Activated naive CD4-positive, alpha-beta T cell treated with anti-CD3 and anti-CD28 coated beads, Interleukin-2, amount 50 U/mL, for 24 hours (primary cell): ENCODE measurements around the gene SLC26A2.

Experiments used
- H3K27ac Mint-ChIP-seq: one replicate; pipeline ENCODE4 v1.8.0; 2021; ENCODE audit warnings: mild to moderate bottlenecking, mixed read lengths
- H3K27me3 Mint-ChIP-seq: one replicate; pipeline ENCODE4 v1.8.0; 2021; ENCODE audit warnings: mixed read lengths
- H3K36me3 Mint-ChIP-seq: one replicate; pipeline ENCODE4 v1.8.0; 2021; ENCODE audit warnings: mixed read lengths
- H3K4me1 Mint-ChIP-seq: one replicate; pipeline ENCODE4 v1.8.0; 2021; ENCODE audit warnings: mixed read lengths
- H3K4me3 Mint-ChIP-seq: one replicate; pipeline ENCODE4 v1.8.0; 2021; ENCODE audit warnings: mild to moderate bottlenecking, mixed read lengths
- H3K9me3 Mint-ChIP-seq: one replicate; pipeline ENCODE4 v1.8.0; 2021; ENCODE audit warnings: mixed read lengths

Gene SLC26A2

DNA sequence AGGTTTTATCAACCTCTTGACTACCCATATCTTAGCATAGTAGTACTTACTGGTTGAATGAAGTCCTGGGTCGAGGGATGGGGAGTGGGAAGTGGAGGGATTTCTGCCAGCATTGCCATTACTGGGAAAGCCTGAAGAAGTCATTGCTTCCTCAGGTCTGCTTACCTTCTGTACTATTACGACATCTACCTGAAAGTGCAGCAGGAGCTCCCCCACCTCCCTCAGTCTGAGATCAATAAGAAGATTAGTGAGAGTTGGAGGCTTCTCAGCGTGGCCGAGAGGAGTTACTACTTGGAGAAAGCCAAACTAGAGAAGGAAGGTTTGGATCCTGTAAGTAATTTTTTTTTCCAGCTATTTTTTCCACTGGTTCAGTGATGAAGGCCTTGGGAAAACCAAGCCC lies 45.8 kb downstream of the SLC26A2 start:
- no peak overlapping the region for H3K4me3 Mint-ChIP-seq
- peaks cover 62% of the 10 kb centered on the region for H3K4me1 Mint-ChIP-seq
- peaks cover 21% of the 10 kb centered on the region for H3K36me3 Mint-ChIP-seq
- H3K27me3 Mint-ChIP-seq: no peaks in the 10 kb centered on the region
- no peaks in the 10 kb centered on the region for H3K9me3 Mint-ChIP-seq
- H3K27ac Mint-ChIP-seq: no peak overlapping the region

DNA sequence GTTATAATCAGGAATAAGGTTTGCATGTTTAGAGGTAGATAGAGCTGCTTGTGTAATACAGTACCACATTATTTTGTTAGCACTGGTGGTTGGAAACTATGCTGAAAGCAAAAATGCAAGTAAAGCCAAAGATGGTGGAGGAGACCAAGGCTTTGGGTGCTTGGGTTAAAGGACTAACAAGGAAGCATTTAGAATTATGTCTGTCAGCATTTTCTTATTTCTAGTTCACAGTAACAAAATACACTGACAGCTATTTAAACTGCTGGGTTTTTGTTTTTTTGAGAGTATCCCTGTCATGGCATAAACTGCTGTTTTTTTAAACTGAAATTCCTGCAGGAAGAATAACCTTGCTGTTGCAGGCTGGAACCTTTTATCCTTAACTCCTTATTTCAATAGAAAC lies 46.5 kb downstream of the SLC26A2 start:
- H3K9me3 Mint-ChIP-seq: no peaks in the 10 kb centered on the region
- H3K4me1 Mint-ChIP-seq: peaks cover 57% of the 10 kb centered on the region
- H3K27me3 Mint-ChIP-seq: no peaks in the 10 kb centered on the region
- no peak overlapping the region for H3K4me3 Mint-ChIP-seq
- no peak overlapping the region for H3K27ac Mint-ChIP-seq
- H3K36me3 Mint-ChIP-seq: peaks cover 17% of the 10 kb centered on the region

- peaks cover 37% of the 10 kb centered on the region for H3K4me1 Mint-ChIP-seq
- no peak overlapping the region for H3K4me3 Mint-ChIP-seq
- H3K9me3 Mint-ChIP-seq: no peaks in the 10 kb centered on the region
- no peak overlapping the region for H3K27ac Mint-ChIP-seq
- peaks cover 31% of the 10 kb centered on the region for H3K36me3 Mint-ChIP-seq
- no peaks in the 10 kb centered on the region for H3K27me3 Mint-ChIP-seq
Measured at GRCh38 chr5:150009671-150010387, 49.3 kb downstream of the SLC26A2 start.

DNA sequence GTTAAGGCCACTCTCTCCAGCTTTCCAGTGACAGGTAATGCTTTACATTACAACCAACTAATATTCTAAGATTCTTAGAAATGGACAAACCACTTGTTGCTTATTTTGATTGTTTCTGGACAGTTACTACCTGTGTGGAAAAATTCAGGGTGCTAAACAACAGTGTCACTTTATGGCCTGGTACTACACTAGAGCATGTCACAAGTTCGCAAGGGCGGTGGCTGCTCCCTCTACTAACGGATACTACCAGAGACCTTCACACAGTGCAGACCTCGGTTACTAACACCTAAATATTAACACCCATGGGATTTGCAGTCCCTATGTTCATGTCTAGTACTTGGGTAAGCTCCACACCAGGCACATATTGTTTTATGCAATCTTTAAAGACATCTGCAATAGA lies 53.4 kb downstream of the SLC26A2 start:
- H3K4me3 Mint-ChIP-seq: no peak overlapping the region
- H3K27ac Mint-ChIP-seq: no peak overlapping the region
- H3K36me3 Mint-ChIP-seq: peaks cover 48% of the 10 kb centered on the region
- H3K27me3 Mint-ChIP-seq: no peaks in the 10 kb centered on the region
- H3K4me1 Mint-ChIP-seq: peaks cover 9% of the 10 kb centered on the region
- no peaks in the 10 kb centered on the region for H3K9me3 Mint-ChIP-seq

GRCh38 chr5:150014456-150014855 lies 53.9 kb downstream of the SLC26A2 start:
- no peaks in the 10 kb centered on the region for H3K27me3 Mint-ChIP-seq
- peaks cover 10% of the 10 kb centered on the region for H3K4me1 Mint-ChIP-seq
- no peak overlapping the region for H3K4me3 Mint-ChIP-seq
- no peak overlapping the region for H3K27ac Mint-ChIP-seq
- peaks cover 53% of the 10 kb centered on the region for H3K36me3 Mint-ChIP-seq
- no peaks in the 10 kb centered on the region for H3K9me3 Mint-ChIP-seq

GRCh38 chr5:150015415-150015814 lies 54.9 kb downstream of the SLC26A2 start:
- Mint-ChIP-seq H3K9me3 (no peaks in the 10 kb centered on the region), H3K27ac (no peak overlapping the region), H3K36me3 (peaks cover 56% of the 10 kb centered on the region), H3K4me1 (peaks cover 4% of the 10 kb centered on the region), H3K27me3 (no peaks in the 10 kb centered on the region), H3K4me3 (no peak overlapping the region)

- Mint-ChIP-seq H3K36me3 (peaks cover 53% of the 10 kb centered on the region), H3K9me3 (no peaks in the 10 kb centered on the region), H3K27me3 (no peaks in the 10 kb centered on the region), H3K4me3 (no peak overlapping the region), H3K27ac (no peak overlapping the region), H3K4me1 (peaks cover 5% of the 10 kb centered on the region)
Measured at GRCh38 chr5:150016537-150016936, 56.0 kb downstream of the SLC26A2 start.

- no peaks in the 10 kb centered on the region for H3K9me3 Mint-ChIP-seq
- peaks cover 56% of the 10 kb centered on the region for H3K36me3 Mint-ChIP-seq
- no peaks in the 10 kb centered on the region for H3K27me3 Mint-ChIP-seq
- no peak overlapping the region for H3K4me3 Mint-ChIP-seq
- H3K27ac Mint-ChIP-seq: peak overlapping the region; percentile 41
- peaks cover 13% of the 10 kb centered on the region for H3K4me1 Mint-ChIP-seq
Measured at GRCh38 chr5:150017226-150018005, 56.9 kb downstream of the SLC26A2 start.

- Mint-ChIP-seq H3K4me1 (peaks cover 13% of the 10 kb centered on the region), H3K27me3 (no peaks in the 10 kb centered on the region), H3K4me3 (no peak overlapping the region), H3K27ac (no peak overlapping the region), H3K36me3 (peaks cover 42% of the 10 kb centered on the region), H3K9me3 (no peaks in the 10 kb centered on the region)
Measured at GRCh38 chr5:150020249-150020648, 59.7 kb downstream of the SLC26A2 start.

DNA sequence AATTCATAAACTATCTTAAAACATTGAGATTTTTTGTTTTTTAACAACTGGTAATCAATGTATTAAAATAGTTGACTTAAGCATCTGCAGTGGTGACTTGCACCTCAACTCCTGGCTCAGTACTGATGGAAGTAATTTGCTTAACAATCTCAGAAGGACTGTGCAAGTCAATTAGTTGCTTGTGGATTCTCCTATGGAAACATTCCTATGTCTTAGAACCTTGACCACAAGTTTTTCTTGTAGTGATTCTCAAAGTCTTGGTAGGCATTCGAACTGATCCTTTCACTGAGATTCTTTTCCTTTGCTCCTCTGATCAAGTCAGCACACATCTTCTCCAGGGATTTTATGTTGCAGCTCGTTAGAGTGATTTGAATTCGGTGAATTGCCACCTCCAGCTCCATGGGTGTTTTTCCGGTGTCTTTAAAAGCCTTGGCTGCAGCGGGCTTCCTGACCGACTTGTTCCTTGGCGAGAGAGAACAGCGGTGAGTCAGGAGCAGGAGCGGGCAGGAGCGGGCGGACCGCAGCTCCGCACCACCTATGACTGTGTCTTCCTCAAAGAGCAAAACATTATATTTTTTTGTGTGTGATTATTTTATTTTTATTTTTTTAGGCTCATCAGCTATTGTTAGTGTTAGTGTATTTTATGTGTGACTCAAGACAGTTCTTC lies 61.1 kb downstream of the SLC26A2 start:
- H3K27ac Mint-ChIP-seq: peak overlapping the region; percentile 35
- peaks cover 33% of the 10 kb centered on the region for H3K36me3 Mint-ChIP-seq
- no peaks in the 10 kb centered on the region for H3K27me3 Mint-ChIP-seq
- peaks cover 13% of the 10 kb centered on the region for H3K4me1 Mint-ChIP-seq
- H3K4me3 Mint-ChIP-seq: no peak overlapping the region
- no peaks in the 10 kb centered on the region for H3K9me3 Mint-ChIP-seq

DNA sequence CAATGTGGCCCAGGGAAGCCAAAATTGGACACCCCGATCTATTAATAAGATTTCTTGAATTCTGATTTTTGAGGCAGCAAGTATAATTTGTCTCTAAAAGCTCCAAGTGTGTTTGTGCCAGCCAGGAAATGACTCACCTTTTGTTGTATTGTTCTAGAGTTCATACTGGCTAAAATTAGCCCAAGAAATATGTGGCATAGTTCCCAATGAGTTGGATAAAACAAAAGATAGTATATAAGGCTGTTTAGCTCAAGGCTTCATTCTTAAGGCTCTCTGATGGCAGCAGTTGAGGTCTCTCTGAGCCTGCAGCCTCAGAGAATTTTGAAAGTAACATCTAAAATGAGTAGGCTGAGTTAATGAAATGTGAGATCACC lies 61.6 kb downstream of the SLC26A2 start:
- Mint-ChIP-seq H3K27me3 (no peaks in the 10 kb centered on the region), H3K4me3 (no peak overlapping the region), H3K27ac (peak overlapping the region; percentile 35), H3K36me3 (peaks cover 32% of the 10 kb centered on the region), H3K9me3 (no peaks in the 10 kb centered on the region), H3K4me1 (peaks cover 13% of the 10 kb centered on the region)

GRCh38 chr5:150022681-150023080 lies 62.1 kb downstream of the SLC26A2 start:
- peaks cover 13% of the 10 kb centered on the region for H3K4me1 Mint-ChIP-seq
- H3K27me3 Mint-ChIP-seq: no peaks in the 10 kb centered on the region
- H3K9me3 Mint-ChIP-seq: no peaks in the 10 kb centered on the region
- H3K4me3 Mint-ChIP-seq: no peak overlapping the region
- H3K27ac Mint-ChIP-seq: no peak overlapping the region
- H3K36me3 Mint-ChIP-seq: peaks cover 28% of the 10 kb centered on the region

GRCh38 chr5:150023136-150023535 lies 62.6 kb downstream of the SLC26A2 start:
- Mint-ChIP-seq H3K9me3 (no peaks in the 10 kb centered on the region), H3K36me3 (peaks cover 31% of the 10 kb centered on the region), H3K27ac (no peak overlapping the region), H3K27me3 (no peaks in the 10 kb centered on the region), H3K4me1 (peaks cover 13% of the 10 kb centered on the region), H3K4me3 (no peak overlapping the region)

DNA sequence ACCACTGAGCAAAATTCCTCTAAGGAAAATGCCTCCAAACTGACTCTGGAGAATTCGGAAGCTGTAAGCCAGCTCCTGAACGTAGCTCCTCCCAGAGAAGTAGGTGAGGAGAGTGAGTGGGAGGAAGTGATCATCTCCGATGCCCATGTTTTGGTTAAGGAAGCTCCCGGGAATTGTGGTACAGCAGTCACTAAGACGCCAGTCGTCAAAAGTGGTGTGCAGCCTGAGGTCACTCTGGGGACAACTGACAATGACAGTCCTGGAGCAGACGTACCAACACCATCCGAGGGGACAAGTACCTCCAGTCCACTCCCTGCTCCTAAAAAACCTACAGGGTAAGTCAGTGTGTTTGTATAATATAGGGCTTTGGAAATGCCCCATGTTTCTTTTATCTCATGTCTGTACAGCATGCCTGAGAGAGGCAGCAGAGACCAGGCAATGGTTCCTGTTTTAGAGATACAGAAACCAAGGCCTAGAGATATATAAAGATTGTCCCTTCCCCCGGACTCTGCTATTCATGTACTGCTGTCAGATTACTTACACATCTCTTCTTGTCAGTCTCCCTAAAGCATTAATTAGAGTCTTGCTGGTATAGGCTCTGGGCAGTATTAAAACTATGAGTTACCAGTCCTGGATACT lies 63.9 kb downstream of the SLC26A2 start:
- H3K36me3 Mint-ChIP-seq: peaks cover 24% of the 10 kb centered on the region
- no peak overlapping the region for H3K4me3 Mint-ChIP-seq
- H3K9me3 Mint-ChIP-seq: no peaks in the 10 kb centered on the region
- H3K4me1 Mint-ChIP-seq: peaks cover 9% of the 10 kb centered on the region
- H3K27me3 Mint-ChIP-seq: no peaks in the 10 kb centered on the region
- no peak overlapping the region for H3K27ac Mint-ChIP-seq

- Mint-ChIP-seq H3K27me3 (no peaks in the 10 kb centered on the region), H3K4me1 (peaks cover 6% of the 10 kb centered on the region), H3K36me3 (peaks cover 25% of the 10 kb centered on the region), H3K9me3 (no peaks in the 10 kb centered on the region), H3K27ac (no peak overlapping the region), H3K4me3 (no peak overlapping the region)
Measured at GRCh38 chr5:150026682-150027172, 66.2 kb downstream of the SLC26A2 start.
